Endothelial cell of umbilical vein (primary cell): Measurements from ENCODE around the gene LAD1. TPM values are rescaled to one million over a fixed set of nuclear protein-coding genes. Genes with fewer than 3 reads are reported as not detected.

Experiments
- BruUV-seq: library from RNA; stranded (reverse); fragments of 400-500 nt; replicated peaks from 2 replicates; lab custom pipeline; 2021; lab: Mats Ljungman, UMichigan
- CTCF ChIA-PET: fragments of 300-600, 350-600 bp; sonication (Branson Sonifier 250); formaldehyde crosslinking; loops from one replicate; lab custom pipeline; 2021; ENCODE audit warnings: antibody characterized with exemption, inconsistent platforms; lab: Charles Lee
- POLR2A ChIA-PET: fragments of 300-600, 350-600 bp; sonication (Branson Sonifier 250); formaldehyde crosslinking; loops from one replicate; lab custom pipeline; 2021; ENCODE audit warnings: antibody characterized with exemption, inconsistent platforms; lab: Charles Lee
- DNase-seq: peaks from one replicate; pipeline ENCODE4 v3.0.0-alpha.2; 2011; ENCODE audit warnings: low read depth, low spot score
- FAIRE-seq: peaks from 2 replicates; lab custom pipeline; 2011; peaks lifted over from hg19 to GRCh38; lab: Jason Lieb, UNC
- H2AFZ ChIP-seq: 2 replicates; pipeline ENCODE4 v1.6.0; 2012; ENCODE audit warnings: low read depth, low read length, control low read depth, inconsistent platforms
- H3K27ac ChIP-seq: 2 replicates; pipeline ENCODE4 v1.5.1; 2011; ENCODE audit warnings: low read depth, mild to moderate bottlenecking, control low read depth, low read length, moderate library complexity; ENCODE audit not compliant: insufficient read depth
- H3K27me3 ChIP-seq, 2 experiments: 2 replicates each; pipeline versions ENCODE4 v1.6.0 to v1.6.1; 2011; ENCODE audit warnings: low read length in 2 of 2, mixed read lengths in 1 of 2; ENCODE audit not compliant: control insufficient read depth in 2 of 2, insufficient read depth in 2 of 2
- H3K36me3 ChIP-seq, 2 experiments: 2 replicates in 1 of 2; 3 replicates in 1 of 2; pipeline ENCODE4 v1.5.1; 2011; ENCODE audit warnings: low read length in 2 of 2, mild to moderate bottlenecking in 1 of 2, moderate library complexity in 1 of 2; ENCODE audit not compliant: control insufficient read depth in 2 of 2, insufficient read depth in 2 of 2; ENCODE audit errors: extremely low read depth in 1 of 2
- H3K4me1 ChIP-seq: 3 replicates; pipeline ENCODE4 v1.5.1; 2011; ENCODE audit warnings: mild to moderate bottlenecking, low read length; ENCODE audit not compliant: control insufficient read depth, insufficient read depth; ENCODE audit errors: extremely low read depth
- H3K4me2 ChIP-seq: 2 replicates; pipeline ENCODE4 v1.6.1; 2011; ENCODE audit warnings: low read length, control low read depth, mixed read lengths; ENCODE audit not compliant: insufficient read depth
- H3K4me3 ChIP-seq, 3 experiments: fragments of 200-600 bp in 1 of 3; sonication (generic), shearing (Covaris generic) in 1 of 3; replicated peaks in 1 of 3; 2 replicates each; pipeline ENCODE4 v1.5.1; 2011 to 2016; ENCODE audit warnings: control low read depth in 3 of 3, low read length in 3 of 3, mild to moderate bottlenecking in 2 of 3, inconsistent platforms in 1 of 3, low read depth in 1 of 3, moderate library complexity in 1 of 3; ENCODE audit not compliant: insufficient read depth in 1 of 3
- H3K79me2 ChIP-seq: 2 replicates; pipeline ENCODE4 v1.6.0; 2012; ENCODE audit warnings: low read length, inconsistent platforms; ENCODE audit not compliant: control insufficient read depth, insufficient read depth
- H3K9ac ChIP-seq: replicated peaks from 2 replicates; pipeline ENCODE3; 2011; ENCODE audit warnings: low read length, control low read depth; ENCODE audit not compliant: insufficient read depth; ENCODE audit errors: extremely low read depth
- H3K9me1 ChIP-seq: replicated peaks from 3 replicates; pipeline ENCODE4 v1.6.0; 2011; ENCODE audit warnings: mild to moderate bottlenecking, low read length; ENCODE audit not compliant: control insufficient read depth, insufficient read depth; ENCODE audit errors: extremely low read depth
- H3K9me3 ChIP-seq: replicated peaks from 2 replicates; pipeline ENCODE4 v1.5.1; 2012; ENCODE audit warnings: low read length, inconsistent platforms; ENCODE audit not compliant: control insufficient read depth, insufficient read depth
- H4K20me1 ChIP-seq: replicated peaks from 2 replicates; pipeline ENCODE3; 2011; ENCODE audit warnings: mild to moderate bottlenecking, low read length; ENCODE audit not compliant: control insufficient read depth, insufficient read depth; ENCODE audit errors: extremely low read depth
- CTCF ChIP-seq, 2 donors: IDR thresholded peaks; 1 replicate in 1 of 2; 2 replicates in 1 of 2; pipeline ENCODE4 v1.5.1; 2011; ENCODE audit warnings: low read length in 2 of 2, mild to moderate bottlenecking in 2 of 2, moderate library complexity in 2 of 2, control low read depth in 1 of 2, inconsistent platforms in 1 of 2, low read depth in 1 of 2; ENCODE audit not compliant: insufficient read depth in 1 of 2; ENCODE audit errors: extremely low read depth in 1 of 2
- EZH2 ChIP-seq: IDR thresholded peaks from 2 replicates; pipeline ENCODE4 v1.6.1; 2012; ENCODE audit warnings: borderline replicate concordance, low read depth, mild to moderate bottlenecking, moderate library complexity, low read length, inconsistent platforms; ENCODE audit not compliant: severe bottlenecking
- FOS ChIP-seq: IDR thresholded peaks from 2 replicates; pipeline ENCODE4 v1.6.1; 2011; ENCODE audit warnings: mild to moderate bottlenecking, low read length, moderate library complexity, borderline replicate concordance; ENCODE audit not compliant: insufficient read depth
- GATA2 ChIP-seq: IDR thresholded peaks from 2 replicates; pipeline ENCODE4 v1.7.0; 2011; ENCODE audit warnings: low read depth, mild to moderate bottlenecking, moderate library complexity, mixed read lengths, low read length; ENCODE audit not compliant: insufficient read length, insufficient read depth
- JUN ChIP-seq: IDR thresholded peaks from 2 replicates; pipeline ENCODE4 v1.6.1; 2011; ENCODE audit warnings: borderline replicate concordance, low read depth; ENCODE audit not compliant: insufficient read length, insufficient read depth
- MAX ChIP-seq: IDR thresholded peaks from 2 replicates; pipeline ENCODE4 v1.6.1; 2011; ENCODE audit not compliant: insufficient read depth, insufficient read length
- MYC ChIP-seq: IDR thresholded peaks from one replicate; pipeline ENCODE4 v1.6.1; 2011; ENCODE audit warnings: mild to moderate bottlenecking, low read depth, low read length
- POLR2A ChIP-seq: IDR thresholded peaks from 2 replicates; pipeline ENCODE4 v1.6.1; 2012; ENCODE audit warnings: low read depth, mild to moderate bottlenecking, control low read depth, low read length
- POLR2AphosphoS5 ChIP-seq: IDR thresholded peaks from 2 replicates; pipeline ENCODE4 v1.6.1; 2012; ENCODE audit warnings: low read depth, mild to moderate bottlenecking, control low read depth, low read length, moderate library complexity; ENCODE audit not compliant: insufficient read depth
- dilution Hi-C: fragments of 300-500 bp; cut with MboI; formaldehyde crosslinking; loops from one replicate; pipeline ENCODE4 v1.15.0; 2019; ENCODE audit warnings: low sequenced_read_pairs; ENCODE audit not compliant: extremely low pct_ligation_motif_present
- intact Hi-C: fragments of 100-400 bp; cut with micrococcal nuclease; formaldehyde crosslinking; loops from one replicate; pipeline ENCODE4 v1.10.0; 2022
- polyA plus RNA-seq, 4 experiments: library from polyadenylated mRNA; depleted of rRNA in 3 of 4; stranded (reverse) in 3 of 4; unstranded in 1 of 4; fragments of >200 nt; gene quantifications; 2 replicates each; pipeline versions ENCODE4 v1.2.1 to v1.2.3, GENCODE V29; 2011 to 2012; ENCODE audit warnings: missing spikeins in 1 of 4
- total RNA-seq: library from RNA; stranded (reverse); gene quantifications from 2 replicates; pipeline ENCODE4 v1.2.3, GENCODE V29; 2021

LAD1 gene
- total and polyA plus RNA-seq, 2 donors (not counting 3 experiments of a cell fraction or from before 2014, with no cell fraction given) = not detected

- FAIRE-seq (no peak), DNase-seq (no peak)
- Histone ChIP-seq H4K20me1 (no peaks in the 10 kb centered on the region), H3K36me3 (no peaks in the 10 kb centered on the region), H3K4me2 (no peak overlapping the region), H3K9me3 (no peaks in the 10 kb centered on the region), H3K4me3 (no peak overlapping the region), H3K9ac (no peak overlapping the region), H3K79me2 (no peaks in the 10 kb centered on the region), H3K27ac (no peak overlapping the region), H3K4me1 (no peaks in the 10 kb centered on the region), H3K27me3 (peaks cover 52 to 53% of the 10 kb centered on the region in 2 experiments), H2AFZ (no peak overlapping the region), H3K9me1 (no peaks in the 10 kb centered on the region)
- ChIA-PET CTCF (interaction anchor here (1.0 to 2.3 kb wide), 2 partner anchors 11 to 12 kb away, joined by 3 to 5 read pairs; no protein-coding TSS in a partner anchor), POLR2A (no interaction called here)
- TF ChIP-seq POLR2A (no peak), EZH2 (no peak), POLR2AphosphoS5 (no peak), MAX (no peak), JUN (no peak), CTCF (IDR thresholded peaks at IDR 0.05; ENCODE audit: extremely low read depth in 1 of 2, insufficient read depth in 1 of 2, low read depth in 1 of 2, low read length in 2 of 2) (no peak), FOS (no peak), MYC (no peak), GATA2 (no peak)
- dilution Hi-C loops (no loop called here), intact Hi-C loops (no loop called here)
- no TSS peak for BruUV-seq
Measured at GRCh38 chr1:201396861-201397464, 2.2 kb downstream of the LAD1 start.
